GM06990 (cell line): ENCODE data around the gene ZNF484.
"Not testable (repeated sequence)": the region's sequence is repeated elsewhere in the genome, so short reads cannot be mapped to it uniquely, and the experiment has no call there.

ENCODE experiments used
- DNase-seq: peaks from one replicate; pipeline ENCODE4 v3.0.0-alpha.2; 2011; ENCODE audit not compliant: insufficient read length; ENCODE audit errors: extremely low read depth
- H3K27me3 ChIP-seq: replicated peaks from 2 replicates; pipeline ENCODE4 v1.6.0; 2011; ENCODE audit warnings: low read length; ENCODE audit not compliant: control insufficient read depth, insufficient read depth
- H3K36me3 ChIP-seq: 2 replicates; pipeline ENCODE4 v1.5.1; 2011; ENCODE audit warnings: low read length; ENCODE audit not compliant: control insufficient read depth, insufficient read depth
- H3K4me3 ChIP-seq: replicated peaks from 2 replicates; pipeline ENCODE4 v1.5.1; 2011; ENCODE audit warnings: low read depth, mild to moderate bottlenecking, control low read depth, low read length
- CTCF ChIP-seq: IDR thresholded peaks from 2 replicates; pipeline ENCODE4 v1.5.1; 2011; ENCODE audit warnings: low read length, control low read depth, mild to moderate bottlenecking, inconsistent platforms; ENCODE audit not compliant: insufficient read depth, poor library complexity, severe bottlenecking

Gene ZNF484

GRCh38 chr9:92808726-92809451 lies 68.9 kb downstream of the ZNF484 start:
- no peaks in the 10 kb centered on the region for H3K36me3 ChIP-seq
- H3K4me3 ChIP-seq: peak overlapping the region; percentile 8; the same call in 1 of the 2 replicates
- H3K27me3 ChIP-seq: no peaks in the 10 kb centered on the region; the same call in 1 of the 2 replicates
- TF ChIP-seq CTCF: peak; percentile 26
- DNase-seq: peak; percentile 61

GRCh38 chr9:92807757-92808725 lies 69.8 kb downstream of the ZNF484 start:
- no peak for DNase-seq
- H3K27me3 ChIP-seq: no peaks in the 10 kb centered on the region; the same call in 1 of the 2 replicates
- no peak overlapping the region; the same call in 1 of the 2 replicates for H3K4me3 ChIP-seq
- no peak for TF ChIP-seq CTCF
- H3K36me3 ChIP-seq: no peaks in the 10 kb centered on the region

- no peak for TF ChIP-seq CTCF
- Histone ChIP-seq H3K36me3 (no peaks in the 10 kb centered on the region), H3K4me3 (no peak overlapping the region), H3K27me3 (no peaks in the 10 kb centered on the region; the same call in 1 of the 2 replicates)
- DNase-seq: no peak
These were observed 70.6 kb downstream of the ZNF484 start for GRCh38 chr9:92807031-92807756.

GRCh38 chr9:92804727-92805126 lies 73.1 kb downstream of the ZNF484 start:
- DNase-seq: no peak
- no peak for TF ChIP-seq CTCF
- no peak overlapping the region for H3K4me3 ChIP-seq

GRCh38 chr9:92798358-92798757 lies 79.5 kb downstream of the ZNF484 start:
- no peak for DNase-seq
- no peak for TF ChIP-seq CTCF
- H3K4me3 ChIP-seq: no peak overlapping the region
- peaks cover 2% of the 10 kb centered on the region for H3K27me3 ChIP-seq
- H3K36me3 ChIP-seq: no peaks in the 10 kb centered on the region

More at GRCh38 chr9:92804727-92805126, 73.1 kb downstream of the ZNF484 start:
- no peaks in the 10 kb centered on the region; the same call in 1 of the 2 replicates for H3K27me3 ChIP-seq
- H3K36me3 ChIP-seq: no peaks in the 10 kb centered on the region

- H3K36me3 ChIP-seq, DNase-seq, H3K27me3 ChIP-seq, H3K4me3 ChIP-seq: not testable (repeated sequence)
These were observed 81.5 kb downstream of the ZNF484 start for GRCh38 chr9:92796337-92796804.
